ENCODE data around the gene KIF1B.

DNA sequence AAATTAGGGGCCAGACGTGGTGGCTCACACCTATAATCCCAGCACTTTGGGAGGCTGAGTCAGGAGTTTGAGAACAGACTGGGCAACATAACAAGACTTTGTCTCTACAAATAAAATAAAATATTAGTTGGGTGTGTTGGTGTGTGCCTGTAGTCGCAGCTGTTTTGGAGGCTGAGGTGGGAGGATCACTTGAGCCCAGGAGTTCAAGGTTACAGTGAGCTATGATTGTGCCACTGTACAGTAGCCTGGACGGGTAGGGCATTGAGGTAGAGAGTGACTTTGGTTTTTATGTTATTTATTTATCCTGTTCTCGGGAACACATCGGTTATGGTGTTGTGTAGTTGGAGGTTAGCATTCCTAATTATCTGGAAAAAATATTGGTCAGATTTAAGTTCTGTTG is 19.5 kb downstream of the KIF1B start:
- TF ChIP-seq, protein P1, sequence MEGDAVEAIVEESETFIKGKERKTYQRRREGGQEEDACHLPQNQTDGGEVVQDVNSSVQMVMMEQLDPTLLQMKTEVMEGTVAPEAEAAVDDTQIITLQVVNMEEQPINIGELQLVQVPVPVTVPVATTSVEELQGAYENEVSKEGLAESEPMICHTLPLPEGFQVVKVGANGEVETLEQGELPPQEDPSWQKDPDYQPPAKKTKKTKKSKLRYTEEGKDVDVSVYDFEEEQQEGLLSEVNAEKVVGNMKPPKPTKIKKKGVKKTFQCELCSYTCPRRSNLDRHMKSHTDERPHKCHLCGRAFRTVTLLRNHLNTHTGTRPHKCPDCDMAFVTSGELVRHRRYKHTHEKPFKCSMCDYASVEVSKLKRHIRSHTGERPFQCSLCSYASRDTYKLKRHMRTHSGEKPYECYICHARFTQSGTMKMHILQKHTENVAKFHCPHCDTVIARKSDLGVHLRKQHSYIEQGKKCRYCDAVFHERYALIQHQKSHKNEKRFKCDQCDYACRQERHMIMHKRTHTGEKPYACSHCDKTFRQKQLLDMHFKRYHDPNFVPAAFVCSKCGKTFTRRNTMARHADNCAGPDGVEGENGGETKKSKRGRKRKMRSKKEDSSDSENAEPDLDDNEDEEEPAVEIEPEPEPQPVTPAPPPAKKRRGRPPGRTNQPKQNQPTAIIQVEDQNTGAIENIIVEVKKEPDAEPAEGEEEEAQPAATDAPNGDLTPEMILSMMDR (IDR thresholded peaks at IDR 0.05): no peak
- no peak for TF ChIP-seq POLR2A (IDR thresholded peaks at IDR 0.05)
